K562 (cell line): Measurements from ENCODE around the gene AFF3. TPM values are rescaled to one million over a fixed set of nuclear protein-coding genes. Genes with fewer than 3 reads are reported as not detected.

ENCODE experiments used
- ATAC-seq: fragments of 200-7000 bp; cut with Tn5 transposase; 3 replicates; pipeline ENCODE4 v1.9.1; 2020; ENCODE audit warnings: moderate library complexity
- BruUV-seq: library from RNA; stranded (reverse); fragments of 400-500 nt; replicated peaks from 2 replicates; lab custom pipeline; 2021; lab: Mats Ljungman, UMichigan
- CTCF ChIA-PET: fragments of 300-600 bp; formaldehyde crosslinking; extraction: SDS; loops from one replicate; lab custom pipeline; 2021; ENCODE audit warnings: low intra/inter-chr PET ratio; lab: Yijun Ruan, JAX
- POLR2A ChIA-PET: fragments of 300-600, 350-650 bp; sonication (Branson Sonifier 250); formaldehyde crosslinking; extraction: SDS; loops from one replicate; lab custom pipeline; 2021; ENCODE audit warnings: antibody characterized with exemption, inconsistent platforms; lab: Yijun Ruan, JAX
- DNase-seq, 4 experiments: peaks; one replicate each; pipeline versions ENCODE4 v3.0.0 to v3.0.0-alpha.2; 2011 to 2018; ENCODE audit warnings: low spot score in 3 of 4, mixed read lengths in 3 of 4; ENCODE audit errors: extremely low read depth in 1 of 4
- FAIRE-seq: peaks from 2 replicates; lab custom pipeline; 2011; peaks lifted over from hg19 to GRCh38; lab: Jason Lieb, UNC
- H2AFZ ChIP-seq: 2 replicates; pipeline ENCODE4 v1.6.0; 2011; ENCODE audit warnings: low read depth, low read length, control low read depth, inconsistent platforms
- H3K27ac ChIP-seq: fragments of 200-600 bp; 3 replicates; pipeline ENCODE4 v1.8.0; 2011; ENCODE audit warnings: low read depth, mild to moderate bottlenecking, control low read depth, inconsistent platforms, low read length, moderate library complexity, mixed read lengths; ENCODE audit errors: extremely low read depth
- H3K27me3 ChIP-seq, 2 experiments: fragments of 300-600 bp in 1 of 2; 2 replicates in 1 of 2; 3 replicates in 1 of 2; pipeline versions ENCODE4 v1.6.0 to v1.8.0; 2011; ENCODE audit warnings: inconsistent platforms in 2 of 2, low read length in 2 of 2, mild to moderate bottlenecking in 1 of 2, mixed read lengths in 1 of 2, moderate library complexity in 1 of 2; ENCODE audit not compliant: control insufficient read depth in 2 of 2, insufficient read depth in 2 of 2
- H3K36me3 ChIP-seq: fragments of 300-600 bp; 3 replicates; pipeline ENCODE4 v1.8.0; 2011; ENCODE audit warnings: mild to moderate bottlenecking, low read length, inconsistent platforms; ENCODE audit not compliant: control insufficient read depth, insufficient read depth
- H3K4me1 ChIP-seq, 2 experiments: fragments of 200-600 bp in 1 of 2; replicated peaks in 1 of 2; 2 replicates in 1 of 2; 3 replicates in 1 of 2; pipeline versions ENCODE4 v1.5.1 to v1.8.0; 2011; ENCODE audit warnings: inconsistent platforms in 2 of 2, low read length in 2 of 2, mild to moderate bottlenecking in 1 of 2, mixed read lengths in 1 of 2, moderate library complexity in 1 of 2; ENCODE audit not compliant: control insufficient read depth in 2 of 2, insufficient read depth in 2 of 2
- H3K4me2 ChIP-seq: 2 replicates; pipeline ENCODE4 v1.6.1; 2011; ENCODE audit warnings: low read length, control low read depth, inconsistent platforms, mixed read lengths; ENCODE audit not compliant: insufficient read depth
- H3K4me3 ChIP-seq: fragments of 200-600 bp; sonication (generic), shearing (Covaris generic); 2 replicates; pipeline ENCODE4 v1.5.1; 2016; ENCODE audit warnings: control low read depth, inconsistent platforms
- H3K79me2 ChIP-seq: fragments of 200-600 bp; 3 replicates; pipeline ENCODE4 v1.8.0; 2011; ENCODE audit warnings: low read length, inconsistent platforms; ENCODE audit not compliant: control insufficient read depth, insufficient read depth
- H3K9ac ChIP-seq, 2 experiments: 2 replicates each; pipeline versions ENCODE4 v1.6.0 to v1.6.1; 2011; ENCODE audit warnings: low read depth in 2 of 2, low read length in 2 of 2, control low read depth in 1 of 2, inconsistent platforms in 1 of 2, mild to moderate bottlenecking in 1 of 2, mixed read lengths in 1 of 2; ENCODE audit not compliant: insufficient read depth in 1 of 2
- H3K9me1 ChIP-seq: one replicate; pipeline ENCODE4 v1.6.0; 2011; ENCODE audit warnings: inconsistent platforms, mild to moderate bottlenecking, low read length, moderate library complexity; ENCODE audit not compliant: control insufficient read depth, insufficient read depth
- H3K9me3 ChIP-seq: replicated peaks from 2 replicates; pipeline ENCODE4 v1.5.1; 2011; ENCODE audit warnings: low read depth, low read length, inconsistent platforms; ENCODE audit not compliant: control insufficient read depth, insufficient read depth
- H4K20me1 ChIP-seq: replicated peaks from 2 replicates; pipeline ENCODE4 v1.6.1; 2011; ENCODE audit warnings: low read length, inconsistent platforms, mixed read lengths; ENCODE audit not compliant: control insufficient read depth, insufficient read depth
- DIDO1 ChIP-seq: fragments of 450-650 bp; IDR thresholded peaks from 2 replicates; pipeline ENCODE4 v1.6.1; 2016; ENCODE audit warnings: low read depth, missing biosample characterization, missing genetic modification characterization
- EGR1 ChIP-seq: fragments of 450-650 bp; conservative IDR thresholded peaks from 2 replicates; pipeline ENCODE4 v1.6.1; 2017; ENCODE audit warnings: mild to moderate bottlenecking
- FOSL1 ChIP-seq: fragments of 200-800 bp; sonication (Bioruptor generic); conservative IDR thresholded peaks from 2 replicates; pipeline ENCODE4 v1.6.1; 2016; ENCODE audit warnings: missing genetic modification characterization, missing compliant biosample characterization
- JUND ChIP-seq, 2 experiments: IDR thresholded peaks; 2 replicates in 1 of 2; 3 replicates in 1 of 2; pipeline ENCODE4 v1.6.1; 2011; ENCODE audit warnings: borderline replicate concordance in 2 of 2, low read depth in 2 of 2, low read length in 2 of 2, improper control_type of control experiment in 1 of 2, missing biosample characterization in 1 of 2, missing genetic modification characterization in 1 of 2, missing genetic modification reagents in 1 of 2
- MEIS2 ChIP-seq: fragments of 450-650 bp; IDR thresholded peaks from 2 replicates; pipeline ENCODE4 v1.6.1; 2014; ENCODE audit warnings: mild to moderate bottlenecking; ENCODE audit not compliant: partially characterized antibody
- MYNN ChIP-seq, 2 experiments: sonication (generic); formaldehyde crosslinking in 1 of 2; IDR thresholded peaks; 2 replicates each; pipeline versions ENCODE4 v1.5.0 to v1.6.1; 2016 to 2020; ENCODE audit warnings: antibody characterized with exemption in 1 of 2, missing genetic modification reagents in 1 of 2
- PBX2 ChIP-seq, 2 experiments: IDR thresholded peaks in 1 of 2; conservative IDR thresholded peaks in 1 of 2; 2 replicates each; pipeline ENCODE4 v1.6.1; 2016; ENCODE audit warnings: low read depth in 2 of 2, mild to moderate bottlenecking in 1 of 2, missing compliant biosample characterization in 1 of 2, missing genetic modification characterization in 1 of 2, moderate library complexity in 1 of 2
- POLR2B ChIP-seq: fragments of 450-650 bp; IDR thresholded peaks from 2 replicates; pipeline ENCODE4 v1.6.1; 2018; ENCODE audit warnings: low read depth; ENCODE audit not compliant: partially characterized antibody
- PTRF ChIP-seq: fragments of 450-650 bp; IDR thresholded peaks from 2 replicates; pipeline ENCODE4 v1.6.1; 2016; ENCODE audit warnings: mild to moderate bottlenecking, missing genetic modification characterization, missing compliant biosample characterization
- PYGO2 ChIP-seq: fragments of 450-650 bp; IDR thresholded peaks from 2 replicates; pipeline ENCODE4 v1.6.1; 2016; ENCODE audit warnings: mild to moderate bottlenecking, missing genetic modification characterization, moderate library complexity, missing compliant biosample characterization
- TRIM24 ChIP-seq, 2 experiments: fragments of 450-650 bp; IDR thresholded peaks; 2 replicates each; pipeline ENCODE4 v1.6.1; 2016
- U2AF2 ChIP-seq: fragments of 200-400 bp; formaldehyde crosslinking; optimal IDR thresholded peaks from 2 replicates; pipeline ENCODE3; 2017; ENCODE audit warnings: low read depth, mild to moderate bottlenecking, low read length
- XRCC4 ChIP-seq: IDR thresholded peaks from one replicate; pipeline ENCODE4 v1.6.1; 2011; ENCODE audit not compliant: insufficient read depth, insufficient read length; ENCODE audit errors: extremely low read depth
- ZNF75A ChIP-seq: fragments of 450-650 bp; formaldehyde crosslinking; IDR thresholded peaks from 2 replicates; pipeline ENCODE4 v1.4.0; 2020; ENCODE audit warnings: mild to moderate bottlenecking
- WGBS: fragments of 100-300 bp; shearing (Covaris generic); methylation state at CpG from one replicate; pipeline ENCODE4 v1.1.6; 2016; ENCODE audit warnings: low coverage, mixed read lengths; ENCODE audit not compliant: insufficient coverage; ENCODE audit errors: missing lambda C conversion rate; 5-methylcytosine and 5-hydroxymethylcytosine counted together
- in situ Hi-C: fragments of 300-500 bp; cut with MboI; formaldehyde crosslinking; loops from 4 replicates; pipeline ENCODE4 v1.15.0; 2018; ENCODE audit warnings: inconsistent platforms, mixed read lengths
- intact Hi-C: fragments of 100-400 bp; cut with micrococcal nuclease; formaldehyde crosslinking; loops from 2 replicates; pipeline ENCODE4 v1.14.2; 2022
- polyA plus RNA-seq, 8 experiments: library from polyadenylated mRNA; depleted of rRNA in 4 of 8; stranded (reverse) in 5 of 8; unstranded in 3 of 8; fragments of >200 nt; fragmentation: Nextera tagmentation in 2 of 8; fragmentation: Illumina TruSeq in 1 of 8; extraction: Ambion mirVana in 2 of 8; extraction: Trizol in 1 of 8; gene quantifications; 2 replicates each; pipeline versions ENCODE4 v1.2.1 to v1.2.3, GENCODE V29; 2011 to 2014; ENCODE audit warnings: inconsistent platforms in 1 of 8, missing spikeins in 1 of 8
- total RNA-seq, 7 experiments: library from RNA; depleted of rRNA in 6 of 7; stranded (reverse); fragments of >200 nt in 6 of 7; fragmentation: Illumina TruSeq in 2 of 7; extraction: Trizol in 2 of 7; gene quantifications; 2 replicates each; pipeline versions ENCODE4 v1.2.1 to v1.2.3, GENCODE V29; 2011 to 2021; ENCODE audit warnings: low replicate concordance in 1 of 7

Gene AFF3
- total and polyA plus RNA-seq, 9 of the 15 experiments (the other 6 are each of a cell fraction or from before 2014, with no cell fraction given): 0.02 to 0.11 TPM; not detected in 7

- in situ Hi-C loops: no loop called here
- no peak for FAIRE-seq
- no peak for ATAC-seq
- Histone ChIP-seq H3K27me3 (peaks cover 4% of the 10 kb centered on the region in 2 experiments; a peak in 2 of 5 replicates), H4K20me1 (no peaks in the 10 kb centered on the region), H3K9me3 (no peaks in the 10 kb centered on the region), H3K4me3 (no peak overlapping the region), H3K36me3 (no peaks in the 10 kb centered on the region), H3K9ac (no peak overlapping the region), H3K79me2 (no peaks in the 10 kb centered on the region), H3K27ac (no peak overlapping the region), H3K4me1 (no peaks in the 10 kb centered on the region), H3K4me2 (no peak overlapping the region), H3K9me1 (no peaks in the 10 kb centered on the region), H2AFZ (no peak overlapping the region)
- TF ChIP-seq MEIS2 (peak; percentile 55), ZNF75A (no peak), PYGO2 (no peak), MYNN (IDR thresholded peaks at IDR 0.05) (no peak), MYNN (CRISPR knock-in tag; IDR thresholded peaks at IDR 0.05) (no peak), XRCC4 (no peak), DIDO1 (tag) (no peak), PTRF (tag) (no peak), FOSL1 (tag) (peak; percentile 85), TRIM24 (IDR thresholded peaks at IDR 0.05) (no peak), POLR2B (no peak), U2AF2 (no peak), PBX2 (CRISPR knock-in tag; IDR thresholded peaks at IDR 0.05; ENCODE audit: low read depth) (no peak), PBX2 (tag; conservative IDR thresholded peaks at IDR 0.05; ENCODE audit: low read depth) (peak; percentile 40; the same call in 1 of the 2 replicates), EGR1 (no peak), JUND (IDR thresholded peaks at IDR 0.05; ENCODE audit: borderline replicate concordance, low read depth, low read length) (peak; percentile 27; the same call in 1 of the 2 replicates), JUND (tag; IDR thresholded peaks at IDR 0.05; ENCODE audit: borderline replicate concordance, low read depth, low read length) (no peak)
- 0% methylated on average over 6 of the region's 6 CpGs for WGBS
- DNase-seq: no peak
- BruUV-seq: no TSS peak
- intact Hi-C loops: no loop called here
- ChIA-PET POLR2A (no interaction called here), CTCF (no interaction called here)
Measured at GRCh38 chr2:99974275-99974674, 168.1 kb downstream of the AFF3 start.
